ENCODE measurements around the gene ROR1. TPM values are rescaled to one million over a fixed set of nuclear protein-coding genes. Genes with fewer than 3 reads are reported as not detected.
"Not testable (repeated sequence)": the region's sequence is repeated elsewhere in the genome, so short reads cannot be mapped to it uniquely, and the experiment has no call there.

Gene ROR1
- total RNA-seq, 1 donor from 2014 or later: 0.02 TPM

DNA sequence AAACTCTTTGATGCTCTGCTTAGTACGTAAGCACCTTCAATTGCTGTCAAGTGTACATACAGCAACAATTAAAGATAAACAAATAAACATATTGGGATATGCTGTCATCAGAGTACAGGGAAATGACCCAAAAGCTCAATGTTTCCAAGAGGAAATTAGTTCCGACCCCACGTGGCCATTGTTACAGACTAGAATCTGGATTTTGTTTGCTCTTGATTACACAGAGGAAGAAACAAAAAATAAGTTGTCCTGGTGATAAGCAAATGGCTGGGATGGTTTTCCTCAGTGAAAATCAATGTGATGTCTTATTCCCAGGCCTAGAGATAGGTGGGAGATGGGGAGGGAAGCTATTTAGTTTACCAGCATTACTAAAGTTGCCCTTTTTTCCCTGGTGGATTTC is 316.6 kb downstream of the ROR1 start:
- intact Hi-C loops (cut with micrococcal nuclease): no loop called here

DNA sequence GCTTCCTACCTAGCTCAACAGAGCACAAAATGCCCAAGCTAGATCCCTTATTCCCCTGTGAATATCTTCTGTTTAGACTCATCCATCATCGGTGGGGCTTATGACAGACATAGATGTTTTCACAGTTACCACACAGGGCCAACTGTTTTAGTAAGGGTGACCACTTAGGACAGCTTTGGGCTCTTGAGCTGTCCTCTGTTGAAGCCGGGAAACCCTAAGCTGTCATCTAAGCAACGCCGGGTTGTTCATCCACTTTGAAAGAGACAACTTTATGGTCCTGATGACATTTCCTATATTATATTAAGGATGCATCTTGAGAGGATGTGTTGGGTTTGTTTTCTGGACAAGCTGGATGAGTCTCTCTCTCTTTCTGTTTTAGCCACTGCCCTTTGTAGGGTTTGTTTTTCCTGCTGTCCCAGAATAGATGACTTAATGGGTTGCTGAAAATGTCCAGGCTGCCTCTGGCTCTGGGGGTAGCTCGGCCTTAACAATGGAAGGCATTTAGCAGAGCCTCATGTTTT is 319.1 kb downstream of the ROR1 start:
- intact Hi-C loops (cut with micrococcal nuclease): no loop called here

DNA sequence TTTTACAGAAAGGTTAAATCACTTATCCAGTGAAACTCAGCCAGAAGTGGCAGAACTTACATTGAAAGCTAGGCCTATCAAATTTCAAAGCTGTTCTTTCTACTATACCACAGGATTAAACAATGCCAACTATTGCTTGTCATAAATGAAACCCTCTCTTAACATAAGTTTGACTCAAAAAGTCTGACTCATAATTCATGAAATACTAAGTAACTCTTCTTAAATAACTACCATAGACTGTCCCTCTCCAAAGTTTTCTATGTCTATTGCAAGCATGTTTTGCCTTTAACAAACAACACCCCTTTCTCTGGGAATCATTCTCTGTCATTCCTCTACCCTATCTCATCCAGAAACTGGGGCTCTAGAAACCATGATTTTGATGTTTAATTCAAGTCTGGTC is 320.1 kb downstream of the ROR1 start:
- intact Hi-C loops (cut with micrococcal nuclease): no loop called here

GRCh38 chr1:64095832-64096231 is 322.0 kb downstream of the ROR1 start:
- intact Hi-C loops (cut with micrococcal nuclease): no loop called here

- intact Hi-C loops (cut with micrococcal nuclease): no loop called here
These were observed 324.0 kb downstream of the ROR1 start for GRCh38 chr1:64097859-64098258.

- intact Hi-C loops (cut with micrococcal nuclease): no loop called here
These were observed 324.6 kb downstream of the ROR1 start for GRCh38 chr1:64098436-64098835.

DNA sequence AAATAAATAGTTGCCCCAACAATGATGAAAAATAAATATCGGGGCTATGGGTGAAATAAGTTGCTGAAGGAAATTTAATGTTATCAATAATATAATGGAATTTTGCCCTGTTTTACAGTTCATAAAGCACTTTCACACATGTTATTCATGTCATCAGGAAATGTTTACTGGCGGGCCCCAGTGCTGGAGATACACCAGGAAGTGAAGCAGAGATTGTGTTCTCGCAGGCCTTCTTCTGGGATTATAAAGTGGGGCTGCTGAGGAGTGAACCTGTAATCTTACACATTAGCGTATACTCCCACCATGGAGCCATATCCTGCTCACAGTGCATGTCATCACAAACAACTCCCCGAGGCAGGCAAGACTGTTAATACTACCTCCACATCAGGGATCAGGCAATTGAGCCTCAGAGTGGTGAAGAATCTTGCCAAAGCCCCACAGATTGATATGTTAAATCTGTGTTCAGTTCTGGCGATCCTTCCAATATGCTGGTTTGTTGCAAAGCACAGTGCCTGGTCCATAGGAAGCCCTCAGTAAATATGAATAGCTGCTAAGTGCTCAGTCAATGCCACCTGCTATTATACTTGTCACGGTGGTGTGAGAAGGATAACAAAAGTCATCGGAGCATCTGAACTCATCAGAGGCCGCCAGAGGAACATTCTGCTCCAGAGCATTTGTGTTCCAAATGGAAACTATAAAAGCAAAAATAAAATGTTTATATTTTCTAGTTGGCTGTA is 325.2 kb downstream of the ROR1 start:
- intact Hi-C loops (cut with micrococcal nuclease): no loop called here

DNA sequence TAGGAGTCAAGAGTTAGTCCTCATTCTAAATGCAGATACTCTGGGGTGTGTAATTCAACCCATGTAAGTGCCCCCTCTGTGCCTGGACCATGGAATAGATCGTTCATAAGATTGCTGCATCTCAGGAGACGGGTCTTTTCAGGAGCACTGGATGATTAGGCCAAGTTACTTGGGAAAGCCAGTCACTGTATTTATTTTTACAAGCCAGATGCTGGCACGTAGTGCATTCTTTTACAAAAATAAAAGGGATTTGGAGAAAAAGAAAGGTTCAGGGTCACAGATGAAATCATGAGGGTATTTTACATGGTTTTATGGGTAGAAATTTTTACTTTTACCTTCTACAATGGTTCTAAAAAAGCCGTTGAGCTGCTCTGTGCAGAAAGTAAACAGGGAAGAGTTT is 327.0 kb downstream of the ROR1 start:
- intact Hi-C loops (cut with micrococcal nuclease): no loop called here

- intact Hi-C loops (cut with micrococcal nuclease): not testable (repeated sequence)
These were observed 330.8 kb downstream of the ROR1 start for GRCh38 chr1:64104585-64104984.

DNA sequence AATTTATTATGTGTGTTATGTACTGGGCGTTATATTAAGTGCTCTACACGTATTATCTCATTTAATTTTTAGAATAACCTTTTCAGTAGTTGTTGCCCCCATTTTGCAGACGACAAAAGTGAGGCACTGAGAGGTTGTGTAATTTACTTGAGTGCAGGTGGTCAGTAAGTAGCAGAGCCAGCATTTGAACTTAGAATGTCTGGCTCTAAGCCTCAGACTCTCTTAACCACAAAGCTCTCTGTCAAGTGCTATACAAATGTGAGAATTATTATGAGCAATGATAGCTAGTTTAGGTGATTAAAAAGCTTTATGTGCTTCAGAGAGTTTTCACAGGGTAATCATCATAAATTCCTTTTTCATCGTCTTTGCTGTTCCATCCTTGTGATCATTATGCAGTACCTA is 333.3 kb downstream of the ROR1 start:
- intact Hi-C loops (cut with micrococcal nuclease): no loop called here

GRCh38 chr1:64107632-64108031 is 333.8 kb downstream of the ROR1 start:
- intact Hi-C loops (cut with micrococcal nuclease): no loop called here

- intact Hi-C loops (cut with micrococcal nuclease): no loop called here
These were observed 337.3 kb downstream of the ROR1 start for GRCh38 chr1:64110924-64111777.

DNA sequence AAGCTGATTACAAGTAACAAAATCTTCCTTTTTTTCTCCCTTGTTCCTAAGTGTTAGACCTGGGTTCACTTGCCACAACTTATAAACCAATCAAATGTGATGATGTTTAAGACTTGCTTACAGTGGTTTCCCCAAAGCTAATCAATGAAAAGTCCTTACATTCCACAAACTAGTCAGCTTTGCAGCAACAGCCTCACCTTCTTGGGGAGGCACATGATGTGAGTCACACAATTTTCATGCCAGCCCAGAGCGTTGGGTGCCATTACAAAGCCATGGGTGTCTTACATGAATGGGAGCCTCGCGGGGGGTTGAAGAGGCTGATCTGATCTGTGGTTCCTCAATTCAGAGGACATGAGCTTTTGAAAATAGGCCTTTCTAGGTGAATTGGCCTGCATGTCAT is 338.0 kb downstream of the ROR1 start:
- intact Hi-C loops (cut with micrococcal nuclease): no loop called here

GRCh38 chr1:64112281-64112680 is 338.5 kb downstream of the ROR1 start:
- intact Hi-C loops (cut with micrococcal nuclease): no loop called here

DNA sequence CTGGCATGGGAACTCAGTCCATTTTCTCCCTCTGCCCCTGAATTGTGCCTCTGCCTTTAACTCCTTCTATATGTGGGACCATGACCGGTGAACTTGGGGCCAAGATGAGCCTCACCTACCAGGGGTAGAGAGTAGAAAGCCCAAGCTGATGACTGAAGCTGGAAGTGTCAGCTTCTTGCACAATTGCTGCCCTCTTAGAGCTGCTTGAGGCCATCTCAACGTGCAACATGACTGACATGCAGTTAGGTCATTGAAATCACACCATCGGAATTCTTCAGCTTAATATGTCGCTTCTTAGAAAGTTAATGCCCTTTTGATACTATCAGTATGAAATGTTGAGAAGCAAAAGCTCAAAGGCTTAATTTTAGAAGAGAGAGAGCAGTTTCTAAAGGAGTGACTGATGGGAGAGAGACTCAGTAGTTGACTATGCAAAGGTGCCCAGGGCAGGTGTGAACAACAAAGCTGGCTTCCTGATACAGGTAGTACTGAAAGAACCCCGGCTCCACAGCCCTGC is 340.3 kb downstream of the ROR1 start:
- intact Hi-C loops (cut with micrococcal nuclease): no loop called here

DNA sequence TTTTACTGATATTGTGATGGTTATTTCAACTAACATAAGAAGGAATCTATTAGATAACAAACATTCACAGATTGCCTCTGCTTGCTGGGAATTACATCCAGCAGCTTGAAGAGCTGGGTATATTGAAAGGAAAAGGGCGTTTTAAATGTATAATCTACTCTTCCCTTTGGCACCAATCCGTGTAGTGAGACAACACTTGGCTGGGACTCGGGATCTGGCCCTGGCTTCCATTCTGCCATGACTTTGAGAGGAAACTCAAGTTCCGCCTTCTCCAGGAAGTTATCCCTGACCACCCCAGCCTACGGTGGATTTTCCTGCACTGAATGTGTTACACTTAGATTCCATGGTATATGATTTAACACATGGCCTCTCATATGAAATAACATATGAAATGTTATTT is 342.7 kb downstream of the ROR1 start:
- intact Hi-C loops (cut with micrococcal nuclease): no loop called here

DNA sequence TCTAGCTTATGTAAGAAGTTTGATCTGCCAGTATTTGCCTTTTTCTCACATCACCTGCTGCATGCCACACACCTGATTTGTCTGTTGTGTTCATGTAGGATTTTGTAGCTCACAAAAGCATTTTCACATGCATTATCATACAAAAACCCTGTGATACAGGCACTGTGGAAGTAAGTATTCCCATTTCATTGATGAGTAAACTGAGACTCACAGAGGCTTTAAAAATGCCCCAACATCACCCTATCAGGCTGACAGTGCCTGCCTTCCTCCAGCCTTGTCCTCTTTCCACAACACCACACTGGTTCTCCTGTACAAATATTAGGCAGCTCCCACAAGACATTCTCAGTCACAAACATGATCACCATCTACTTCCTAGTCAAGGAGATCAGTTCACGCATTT is 343.7 kb downstream of the ROR1 start:
- intact Hi-C loops (cut with micrococcal nuclease): no loop called here

DNA sequence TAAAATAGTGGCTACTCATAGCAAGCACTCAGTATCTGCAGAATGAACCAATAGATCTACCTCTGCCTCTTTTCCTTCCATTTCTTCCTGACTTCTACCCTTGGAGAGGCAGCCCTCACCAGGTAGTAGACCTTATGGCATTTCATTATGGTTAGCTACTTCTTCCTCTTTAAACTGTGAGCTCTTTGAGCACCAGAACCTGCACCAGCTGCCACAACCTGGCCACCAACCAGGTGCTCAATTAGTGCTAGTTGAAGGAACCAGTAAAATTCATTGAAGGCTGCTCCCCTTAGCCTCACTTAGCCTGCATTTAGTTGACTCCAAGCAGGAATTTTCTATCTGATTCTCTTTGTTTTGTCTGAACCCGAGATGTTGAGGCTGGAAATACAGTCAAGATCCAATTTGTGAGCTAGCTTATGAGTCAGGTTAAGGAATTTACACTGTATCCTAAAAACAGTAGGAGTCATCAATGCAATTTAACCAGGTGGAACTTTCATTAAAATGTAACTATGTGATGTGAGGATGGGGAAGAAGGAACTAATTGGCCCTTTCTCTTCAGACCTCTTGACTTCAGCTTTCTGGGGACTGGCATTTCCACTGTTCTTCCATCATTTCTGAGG is 348.1 kb downstream of the ROR1 start:
- intact Hi-C loops (cut with micrococcal nuclease): no loop called here

DNA sequence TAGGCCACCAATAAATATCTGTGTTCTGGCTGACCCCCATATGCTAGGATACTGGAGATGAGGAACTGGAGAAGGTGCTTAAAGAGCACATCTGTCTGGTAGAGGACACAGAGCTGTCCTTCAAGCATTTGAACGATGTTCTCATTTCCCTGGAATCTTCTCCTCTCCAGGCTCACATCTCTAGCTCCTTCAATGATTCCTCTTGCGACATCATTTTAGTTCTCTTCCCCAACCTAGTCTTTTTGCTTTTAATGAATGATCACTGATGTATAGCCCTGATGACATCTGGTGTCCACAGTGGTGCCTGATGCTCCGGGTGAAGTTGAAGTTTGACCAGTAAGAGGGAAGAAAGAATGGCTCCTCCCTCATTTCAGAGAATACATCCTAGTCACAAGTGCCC is 348.8 kb downstream of the ROR1 start:
- intact Hi-C loops (cut with micrococcal nuclease): no loop called here

DNA sequence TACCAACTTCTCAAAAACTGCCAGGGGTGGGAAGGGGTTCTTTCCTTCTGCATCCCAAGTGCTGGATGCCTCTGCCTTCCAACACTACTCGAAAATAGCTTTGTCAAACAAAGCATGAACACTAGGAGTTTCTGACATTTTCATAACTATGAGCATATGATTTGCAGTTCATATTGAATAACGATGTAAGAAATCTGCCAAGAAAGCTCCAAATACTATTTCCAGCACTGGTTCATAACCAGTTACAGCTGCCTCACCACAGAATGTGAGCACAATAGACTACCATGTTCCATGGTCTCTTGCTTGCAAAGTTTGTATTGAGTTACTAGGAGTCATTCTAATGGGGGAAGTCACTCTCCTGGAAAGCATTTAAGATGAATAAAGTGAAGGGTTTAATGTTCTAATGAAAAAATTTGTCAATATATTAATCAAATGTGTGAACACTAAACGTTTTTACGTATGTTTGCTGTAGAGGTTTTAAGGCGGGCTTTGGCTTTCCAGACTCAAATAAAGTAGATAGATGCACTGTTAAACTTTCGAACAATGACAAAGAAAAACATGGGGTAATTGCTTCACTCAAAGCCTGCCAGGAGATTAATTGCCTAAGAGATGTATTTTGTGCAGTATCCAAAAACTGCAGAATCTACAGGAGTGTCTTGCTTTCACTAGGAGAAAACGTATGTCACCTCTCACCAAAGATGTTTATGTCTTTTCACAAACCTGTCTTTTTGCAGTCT is 351.1 kb downstream of the ROR1 start:
- intact Hi-C loops (cut with micrococcal nuclease): no loop called here

- intact Hi-C loops (cut with micrococcal nuclease): no loop called here
These were observed 352.8 kb downstream of the ROR1 start for GRCh38 chr1:64126581-64126980.

Measured in T-helper 1 cell treated with Interleukin-12 subunit alpha and Interleukin-12 subunit beta and Interleukin-4 antibody, amounts not matched to agents 30 ng/mL and 1 ng/mL, for 36 hours (primary cell).